H1 (cell line): Measurements from ENCODE around the gene GGN.

ENCODE experiments used
- ASH2L ChIP-seq: fragments of 200-600, 300-600 bp; sonication (generic); IDR thresholded peaks from one replicate; pipeline ENCODE4 v1.7.1; 2017; ENCODE audit warnings: low read length
- CHD1 ChIP-seq: IDR thresholded peaks from 2 replicates; pipeline ENCODE4 v1.6.1; 2012; ENCODE audit warnings: low read depth, low read length, improper control_type of control experiment
- CHD2 ChIP-seq: IDR thresholded peaks from 2 replicates; pipeline ENCODE4 v1.6.1; 2012; ENCODE audit warnings: low read length, improper control_type of control experiment
- EZH2 ChIP-seq: fragments of 200-600 bp; sonication (generic); IDR thresholded peaks from 2 replicates; pipeline ENCODE4 v1.7.1; 2012; ENCODE audit warnings: low read depth, mild to moderate bottlenecking, moderate library complexity, low read length, inconsistent platforms; ENCODE audit not compliant: severe bottlenecking
- FOSL1 ChIP-seq: IDR thresholded peaks from 2 replicates; pipeline ENCODE4 v1.6.1; 2011; ENCODE audit warnings: mild to moderate bottlenecking, low read depth, low read length, moderate library complexity; ENCODE audit not compliant: insufficient read depth
- GABPA ChIP-seq: IDR thresholded peaks from 2 replicates; pipeline ENCODE4 v1.6.1; 2011; ENCODE audit warnings: mild to moderate bottlenecking, low read length, moderate library complexity, borderline replicate concordance; ENCODE audit not compliant: insufficient read depth
- POLR2A ChIP-seq, 2 experiments: IDR thresholded peaks; 1 replicate in 1 of 2; 2 replicates in 1 of 2; pipeline ENCODE4 v1.6.1; 2011; ENCODE audit warnings: low read depth in 2 of 2, low read length in 2 of 2, mild to moderate bottlenecking in 2 of 2; ENCODE audit errors: control extremely low read depth in 1 of 2
- RFX5 ChIP-seq: IDR thresholded peaks from 2 replicates; pipeline ENCODE4 v1.6.1; 2011; ENCODE audit warnings: low read depth, low read length, improper control_type of control experiment, borderline replicate concordance
- SIRT6 ChIP-seq: IDR thresholded peaks from one replicate; pipeline ENCODE4 v1.7.1; 2012; ENCODE audit warnings: low read length, inconsistent platforms
- TAF1 ChIP-seq: IDR thresholded peaks from 2 replicates; pipeline ENCODE4 v1.6.1; 2011; ENCODE audit warnings: mild to moderate bottlenecking, low read depth, low read length
- USF2 ChIP-seq: IDR thresholded peaks from 2 replicates; pipeline ENCODE4 v1.6.1; 2011; ENCODE audit warnings: low read length, improper control_type of control experiment
- TF ChIP-seq, protein P1 (sequence below), 3 experiments: IDR thresholded peaks; 1 replicate in 2 of 3; 2 replicates in 1 of 3; pipeline versions ENCODE4 v1.5.1 to v1.6.1; 2011; ENCODE audit warnings: low read length in 3 of 3, mild to moderate bottlenecking in 3 of 3, inconsistent platforms in 2 of 3, low read depth in 1 of 3, moderate library complexity in 1 of 3; ENCODE audit not compliant: insufficient read depth in 1 of 3; ENCODE audit errors: control extremely low read depth in 1 of 3
- TF ChIP-seq, protein P2 (sequence below): IDR thresholded peaks from 2 replicates; pipeline ENCODE4 v1.6.1; 2012; ENCODE audit warnings: low read length, inconsistent platforms

DNA sequence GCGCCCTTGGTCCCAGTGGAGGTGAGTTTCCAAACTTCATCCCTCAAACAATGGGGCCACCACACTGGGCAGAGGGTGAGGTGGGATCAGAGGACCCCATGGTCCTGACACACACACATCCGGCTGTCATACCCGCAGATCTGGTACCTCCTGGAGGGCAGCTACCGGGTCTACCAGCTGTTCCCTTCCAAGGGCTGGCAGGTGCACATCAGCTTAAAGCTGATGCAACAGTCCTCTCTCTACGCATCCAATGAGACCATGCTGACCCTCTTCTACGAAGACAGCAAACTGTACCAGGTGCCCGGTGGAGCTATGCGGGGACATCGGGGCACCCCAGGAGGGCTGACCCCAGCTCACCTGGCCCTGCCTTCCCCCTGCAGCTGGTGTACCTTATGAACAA, 27.5 kb downstream of the GGN start:
- TF ChIP-seq SIRT6 (no peak), EZH2 (no peak), POLR2A (IDR thresholded peaks at IDR 0.05; ENCODE audit: control extremely low read depth in 1 of 2, low read depth in 2 of 2, low read length in 2 of 2) (no peak), TAF1 (no peak), GABPA (no peak), CHD2 (no peak), USF2 (no peak), CHD1 (no peak), RFX5 (no peak), ASH2L (no peak), FOSL1 (no peak)
- TF ChIP-seq, protein P1, sequence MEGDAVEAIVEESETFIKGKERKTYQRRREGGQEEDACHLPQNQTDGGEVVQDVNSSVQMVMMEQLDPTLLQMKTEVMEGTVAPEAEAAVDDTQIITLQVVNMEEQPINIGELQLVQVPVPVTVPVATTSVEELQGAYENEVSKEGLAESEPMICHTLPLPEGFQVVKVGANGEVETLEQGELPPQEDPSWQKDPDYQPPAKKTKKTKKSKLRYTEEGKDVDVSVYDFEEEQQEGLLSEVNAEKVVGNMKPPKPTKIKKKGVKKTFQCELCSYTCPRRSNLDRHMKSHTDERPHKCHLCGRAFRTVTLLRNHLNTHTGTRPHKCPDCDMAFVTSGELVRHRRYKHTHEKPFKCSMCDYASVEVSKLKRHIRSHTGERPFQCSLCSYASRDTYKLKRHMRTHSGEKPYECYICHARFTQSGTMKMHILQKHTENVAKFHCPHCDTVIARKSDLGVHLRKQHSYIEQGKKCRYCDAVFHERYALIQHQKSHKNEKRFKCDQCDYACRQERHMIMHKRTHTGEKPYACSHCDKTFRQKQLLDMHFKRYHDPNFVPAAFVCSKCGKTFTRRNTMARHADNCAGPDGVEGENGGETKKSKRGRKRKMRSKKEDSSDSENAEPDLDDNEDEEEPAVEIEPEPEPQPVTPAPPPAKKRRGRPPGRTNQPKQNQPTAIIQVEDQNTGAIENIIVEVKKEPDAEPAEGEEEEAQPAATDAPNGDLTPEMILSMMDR (IDR thresholded peaks at IDR 0.05; ENCODE audit: control extremely low read depth in 1 of 3, insufficient read depth in 1 of 3, low read depth in 1 of 3, low read length in 3 of 3): no peak
- TF ChIP-seq, protein P2, sequence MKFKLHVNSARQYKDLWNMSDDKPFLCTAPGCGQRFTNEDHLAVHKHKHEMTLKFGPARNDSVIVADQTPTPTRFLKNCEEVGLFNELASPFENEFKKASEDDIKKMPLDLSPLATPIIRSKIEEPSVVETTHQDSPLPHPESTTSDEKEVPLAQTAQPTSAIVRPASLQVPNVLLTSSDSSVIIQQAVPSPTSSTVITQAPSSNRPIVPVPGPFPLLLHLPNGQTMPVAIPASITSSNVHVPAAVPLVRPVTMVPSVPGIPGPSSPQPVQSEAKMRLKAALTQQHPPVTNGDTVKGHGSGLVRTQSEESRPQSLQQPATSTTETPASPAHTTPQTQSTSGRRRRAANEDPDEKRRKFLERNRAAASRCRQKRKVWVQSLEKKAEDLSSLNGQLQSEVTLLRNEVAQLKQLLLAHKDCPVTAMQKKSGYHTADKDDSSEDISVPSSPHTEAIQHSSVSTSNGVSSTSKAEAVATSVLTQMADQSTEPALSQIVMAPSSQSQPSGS: no peak
